Measurements from ENCODE around the gene DMAC2.

DMAC2 gene

DNA sequence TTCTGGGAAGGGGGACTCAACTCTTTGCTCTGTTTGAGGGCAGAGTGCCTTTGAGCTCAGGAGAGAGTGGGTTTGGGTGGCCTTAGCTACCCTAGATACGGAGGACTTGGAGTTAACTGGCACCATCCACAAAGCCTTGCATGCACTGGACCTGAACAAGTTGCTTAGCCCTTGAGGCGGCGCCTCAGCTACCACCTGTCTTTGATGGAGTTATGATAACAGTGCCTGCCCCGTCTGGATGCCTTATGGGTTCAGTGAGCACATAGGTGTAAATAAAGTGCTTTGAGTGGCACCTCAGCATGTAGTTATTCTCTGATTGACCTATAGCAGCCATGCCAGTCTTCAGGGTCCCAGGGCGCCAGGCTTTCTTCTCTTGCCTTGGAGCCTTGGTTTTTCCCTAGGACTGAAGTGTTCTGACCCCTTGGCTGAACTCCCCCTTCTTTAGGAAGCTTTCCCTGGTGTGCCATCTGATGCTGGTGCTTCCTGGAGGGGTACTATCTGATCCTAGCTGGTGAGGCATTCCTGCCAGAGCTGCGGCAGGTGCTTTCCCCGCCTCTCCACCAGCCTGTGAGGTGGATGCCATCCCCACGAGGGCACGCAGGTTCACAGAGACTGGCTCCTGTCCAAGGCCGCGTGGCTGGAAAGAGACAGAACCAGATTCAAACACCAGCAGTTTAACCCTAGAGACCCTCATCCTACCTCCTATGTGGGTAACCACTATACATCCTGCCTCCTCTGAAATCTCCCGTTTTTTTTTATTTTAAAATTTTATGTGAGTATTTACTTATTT, 36.3 kb downstream of the DMAC2 start:
- no peak overlapping the region for H3K4me3 ChIP-seq (ENCODE audit: insufficient read depth, low read length, poor library complexity, severe bottlenecking)
- no peak overlapping the region for H2AFZ ChIP-seq (ENCODE audit: low read depth, low read length, severe bottlenecking)
- H3K36me3 ChIP-seq (ENCODE audit: low read length) = no peaks in the 10 kb centered on the region
- H3K27me3 ChIP-seq (ENCODE audit: low read length) = no peaks in the 10 kb centered on the region
- no peaks in the 10 kb centered on the region for H4K20me1 ChIP-seq (ENCODE audit: low read depth, low read length)
- H3K9ac ChIP-seq (ENCODE audit: low read length) = no peak overlapping the region
- H3K27ac ChIP-seq (ENCODE audit: low read depth, low read length) = no peak overlapping the region
- H3F3A ChIP-seq (ENCODE audit: insufficient read depth) = no peaks in the 10 kb centered on the region
- peaks cover 7% of the 10 kb centered on the region; the same call in 1 of the 2 replicates for H3K79me2 ChIP-seq (ENCODE audit: insufficient read depth, low read length)
- H3K9me3 ChIP-seq (ENCODE audit: insufficient read depth, low read length) = no peaks in the 10 kb centered on the region
- no peak for TF ChIP-seq EZH2phosphoT487 (conservative IDR thresholded peaks at IDR 0.05; ENCODE audit: low read length)
- TF ChIP-seq, protein P1, sequence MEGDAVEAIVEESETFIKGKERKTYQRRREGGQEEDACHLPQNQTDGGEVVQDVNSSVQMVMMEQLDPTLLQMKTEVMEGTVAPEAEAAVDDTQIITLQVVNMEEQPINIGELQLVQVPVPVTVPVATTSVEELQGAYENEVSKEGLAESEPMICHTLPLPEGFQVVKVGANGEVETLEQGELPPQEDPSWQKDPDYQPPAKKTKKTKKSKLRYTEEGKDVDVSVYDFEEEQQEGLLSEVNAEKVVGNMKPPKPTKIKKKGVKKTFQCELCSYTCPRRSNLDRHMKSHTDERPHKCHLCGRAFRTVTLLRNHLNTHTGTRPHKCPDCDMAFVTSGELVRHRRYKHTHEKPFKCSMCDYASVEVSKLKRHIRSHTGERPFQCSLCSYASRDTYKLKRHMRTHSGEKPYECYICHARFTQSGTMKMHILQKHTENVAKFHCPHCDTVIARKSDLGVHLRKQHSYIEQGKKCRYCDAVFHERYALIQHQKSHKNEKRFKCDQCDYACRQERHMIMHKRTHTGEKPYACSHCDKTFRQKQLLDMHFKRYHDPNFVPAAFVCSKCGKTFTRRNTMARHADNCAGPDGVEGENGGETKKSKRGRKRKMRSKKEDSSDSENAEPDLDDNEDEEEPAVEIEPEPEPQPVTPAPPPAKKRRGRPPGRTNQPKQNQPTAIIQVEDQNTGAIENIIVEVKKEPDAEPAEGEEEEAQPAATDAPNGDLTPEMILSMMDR (IDR thresholded peaks at IDR 0.05; ENCODE audit: insufficient read depth, low read length, poor library complexity, severe bottlenecking) = no peak
- H3K9me2 ChIP-seq (replicated peaks; ENCODE audit: insufficient read depth, low read length) = no peaks in the 10 kb centered on the region
- H3K4me2 ChIP-seq (ENCODE audit: low read depth, low read length, poor library complexity, severe bottlenecking) = no peak overlapping the region

DNA sequence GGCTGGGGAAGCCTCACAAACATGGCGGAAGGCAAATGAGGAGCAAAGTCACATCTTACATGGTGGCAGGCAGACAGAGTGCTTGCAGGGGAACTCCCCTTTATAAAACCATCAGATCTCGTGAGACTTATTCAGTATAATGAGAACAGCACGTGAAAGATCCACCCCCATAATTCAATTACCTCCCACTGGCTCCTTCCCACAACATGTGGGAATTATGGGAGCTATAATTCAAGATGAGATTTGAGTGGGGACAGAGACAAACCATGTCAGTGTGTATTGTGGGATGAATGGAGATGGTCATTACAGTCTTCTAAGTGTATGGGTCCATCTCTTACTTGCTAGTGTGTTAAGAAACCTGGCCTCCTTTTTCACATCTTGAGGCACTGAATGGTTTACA, 37.7 kb downstream of the DMAC2 start:
- H3K9me3 ChIP-seq (ENCODE audit: insufficient read depth, low read length) = no peaks in the 10 kb centered on the region

DNA sequence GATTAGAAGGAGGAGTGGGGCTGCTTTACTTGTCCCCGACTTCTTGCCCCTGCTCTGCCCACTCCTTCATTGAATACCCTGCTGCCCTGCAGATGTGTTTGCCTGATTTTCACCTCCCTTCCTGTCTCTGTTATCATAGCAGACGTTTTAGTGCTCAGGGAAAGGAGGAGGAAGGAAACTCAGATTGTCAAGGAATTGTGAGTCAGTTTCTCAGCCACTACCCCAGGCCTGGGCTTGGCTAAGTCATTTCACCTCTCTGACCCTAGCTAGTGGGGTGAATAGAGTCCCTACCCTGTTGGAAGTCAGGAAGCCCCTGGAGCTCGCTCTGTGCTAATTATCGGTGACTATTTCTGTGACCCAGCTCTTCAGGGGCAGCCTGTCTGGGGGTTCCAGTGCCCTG, 38.2 kb downstream of the DMAC2 start:
- Histone ChIP-seq H3K9me3 (ENCODE audit: insufficient read depth, low read length) (no peaks in the 10 kb centered on the region), H3K4me3 (ENCODE audit: insufficient read depth, low read length, poor library complexity, severe bottlenecking) (no peak overlapping the region), H3K9ac (ENCODE audit: low read length) (no peak overlapping the region), H3K27me3 (ENCODE audit: low read length) (no peaks in the 10 kb centered on the region), H2AFZ (ENCODE audit: low read depth, low read length, severe bottlenecking) (no peak overlapping the region), H4K20me1 (ENCODE audit: low read depth, low read length) (no peaks in the 10 kb centered on the region), H3K9me2 (replicated peaks; ENCODE audit: insufficient read depth, low read length) (no peaks in the 10 kb centered on the region), H3K4me2 (ENCODE audit: low read depth, low read length, poor library complexity, severe bottlenecking) (no peak overlapping the region), H3K79me2 (ENCODE audit: insufficient read depth, low read length) (peaks cover 14% of the 10 kb centered on the region; the same call in 1 of the 2 replicates), H3K36me3 (ENCODE audit: low read length) (no peaks in the 10 kb centered on the region), H3F3A (ENCODE audit: insufficient read depth) (no peaks in the 10 kb centered on the region), H3K27ac (ENCODE audit: low read depth, low read length) (no peak overlapping the region)
- TF ChIP-seq, protein P1 (IDR thresholded peaks at IDR 0.05; ENCODE audit: insufficient read depth, low read length, poor library complexity, severe bottlenecking) = no peak
- TF ChIP-seq EZH2phosphoT487 (conservative IDR thresholded peaks at IDR 0.05; ENCODE audit: low read length) = no peak

More for the DNA sequence above, 37.7 kb downstream of the DMAC2 start:
- Histone ChIP-seq H3K4me2 (ENCODE audit: low read depth, low read length, poor library complexity, severe bottlenecking) (no peak overlapping the region), H3F3A (ENCODE audit: insufficient read depth) (no peaks in the 10 kb centered on the region), H3K79me2 (ENCODE audit: insufficient read depth, low read length) (peaks cover 13% of the 10 kb centered on the region; the same call in 1 of the 2 replicates), H3K27me3 (ENCODE audit: low read length) (no peaks in the 10 kb centered on the region), H3K9me2 (replicated peaks; ENCODE audit: insufficient read depth, low read length) (no peaks in the 10 kb centered on the region), H4K20me1 (ENCODE audit: low read depth, low read length) (no peaks in the 10 kb centered on the region), H3K36me3 (ENCODE audit: low read length) (no peaks in the 10 kb centered on the region), H3K4me3 (ENCODE audit: insufficient read depth, low read length, poor library complexity, severe bottlenecking) (no peak overlapping the region), H3K27ac (ENCODE audit: low read depth, low read length) (no peak overlapping the region), H2AFZ (ENCODE audit: low read depth, low read length, severe bottlenecking) (no peak overlapping the region), H3K9ac (ENCODE audit: low read length) (no peak overlapping the region)
- TF ChIP-seq, protein P1 (IDR thresholded peaks at IDR 0.05; ENCODE audit: insufficient read depth, low read length, poor library complexity, severe bottlenecking) = no peak
- no peak for TF ChIP-seq EZH2phosphoT487 (conservative IDR thresholded peaks at IDR 0.05; ENCODE audit: low read length)
